DND-41 (cell line): ENCODE data around the gene CPED1.

Source experiments
- ATAC-seq: fragments of 200-7000 bp; cut with Tn5 transposase; 3 replicates; pipeline ENCODE4 v1.9.1; 2021; ENCODE audit warnings: low read depth; ENCODE audit not compliant: insufficient read depth
- DNase-seq: peaks from one replicate; pipeline ENCODE4 v3.0.0-alpha.2; 2020
- H2AFZ ChIP-seq: 2 replicates; pipeline ENCODE4 v1.6.0; 2012; ENCODE audit warnings: low read depth, low read length
- H3K27ac ChIP-seq: 2 replicates; pipeline ENCODE4 v1.5.1; 2012; ENCODE audit warnings: low read length, inconsistent platforms
- H3K27me3 ChIP-seq: fragments of 200-600 bp; sonication (generic); 2 replicates; pipeline ENCODE4 v1.6.0; 2012; ENCODE audit warnings: low read length, mild to moderate bottlenecking, inconsistent platforms; ENCODE audit not compliant: insufficient read depth, poor library complexity
- H3K36me3 ChIP-seq: 2 replicates; pipeline ENCODE4 v1.5.1; 2012; ENCODE audit warnings: low read length, inconsistent platforms; ENCODE audit not compliant: insufficient read depth
- H3K4me1 ChIP-seq: 2 replicates; pipeline ENCODE4 v1.5.1; 2012; ENCODE audit warnings: mild to moderate bottlenecking, low read length; ENCODE audit not compliant: insufficient read depth
- H3K4me2 ChIP-seq: 2 replicates; pipeline ENCODE4 v1.6.0; 2012; ENCODE audit warnings: mild to moderate bottlenecking, moderate library complexity, low read length, inconsistent platforms; ENCODE audit not compliant: insufficient read depth
- H3K4me3 ChIP-seq, 2 experiments: fragments of 200-600 bp in 1 of 2; shearing (Covaris generic) in 1 of 2; 2 replicates each; pipeline ENCODE4 v1.5.1; 2012 to 2016; ENCODE audit warnings: inconsistent platforms in 2 of 2, low read length in 2 of 2, mild to moderate bottlenecking in 2 of 2, low read depth in 1 of 2, moderate library complexity in 1 of 2
- H3K79me2 ChIP-seq: 2 replicates; pipeline ENCODE4 v1.6.0; 2012; ENCODE audit warnings: low read length, inconsistent platforms; ENCODE audit not compliant: insufficient read depth
- H3K9ac ChIP-seq: 2 replicates; pipeline ENCODE4 v1.6.0; 2012; ENCODE audit warnings: low read depth, mild to moderate bottlenecking, inconsistent platforms, low read length, moderate library complexity
- H3K9me3 ChIP-seq: 2 replicates; pipeline ENCODE4 v1.5.1; 2012; ENCODE audit warnings: low read length, moderate library complexity, mild to moderate bottlenecking, inconsistent platforms; ENCODE audit not compliant: insufficient read depth, severe bottlenecking
- H4K20me1 ChIP-seq: 2 replicates; pipeline ENCODE4 v1.6.0; 2012; ENCODE audit warnings: low read length; ENCODE audit not compliant: insufficient read depth
- CTCF ChIP-seq: IDR thresholded peaks from 2 replicates; pipeline ENCODE4 v1.5.1; 2012; ENCODE audit warnings: borderline replicate concordance, low read length, moderate library complexity, mild to moderate bottlenecking; ENCODE audit not compliant: poor library complexity, severe bottlenecking; ENCODE audit errors: extremely low read depth
- EZH2 ChIP-seq: IDR thresholded peaks from 3 replicates; pipeline ENCODE4 v1.6.1; 2012; ENCODE audit warnings: borderline replicate concordance, low read depth, mild to moderate bottlenecking, moderate library complexity, low read length, inconsistent platforms; ENCODE audit not compliant: severe bottlenecking

The CPED1 gene

GRCh38 chr7:121049897-121050296 lies 61.4 kb downstream of the CPED1 start:
- Histone ChIP-seq H3K27ac (no peak overlapping the region), H2AFZ (no peak overlapping the region), H3K79me2 (no peaks in the 10 kb centered on the region), H3K4me3 (no peak overlapping the region), H3K36me3 (no peaks in the 10 kb centered on the region), H3K27me3 (peaks cover 3% of the 10 kb centered on the region), H3K4me2 (no peak overlapping the region), H3K4me1 (no peaks in the 10 kb centered on the region; the same call in 1 of the 2 replicates), H3K9me3 (no peaks in the 10 kb centered on the region), H3K9ac (no peak overlapping the region), H4K20me1 (no peaks in the 10 kb centered on the region)
- ATAC-seq (no peak), DNase-seq (no peak)
- no peak for TF ChIP-seq CTCF
- no peak for TF ChIP-seq EZH2

GRCh38 chr7:121053219-121053618 lies 64.7 kb downstream of the CPED1 start:
- Histone ChIP-seq H3K4me3 (no peak overlapping the region), H3K9ac (no peak overlapping the region), H3K27me3 (no peaks in the 10 kb centered on the region), H3K27ac (no peak overlapping the region), H4K20me1 (no peaks in the 10 kb centered on the region), H3K9me3 (no peaks in the 10 kb centered on the region), H3K36me3 (no peaks in the 10 kb centered on the region), H2AFZ (no peak overlapping the region), H3K79me2 (no peaks in the 10 kb centered on the region), H3K4me1 (no peaks in the 10 kb centered on the region), H3K4me2 (no peak overlapping the region)
- TF ChIP-seq CTCF (no peak), EZH2 (no peak)
- ATAC-seq: no peak
- no peak for DNase-seq

- no peak overlapping the region for H2AFZ ChIP-seq
- no peak for TF ChIP-seq CTCF
- no peak for TF ChIP-seq EZH2
- H4K20me1 ChIP-seq: no peaks in the 10 kb centered on the region
- no peak for DNase-seq
- no peak for ATAC-seq
- H3K4me1 ChIP-seq: no peaks in the 10 kb centered on the region
- no peaks in the 10 kb centered on the region for H3K9me3 ChIP-seq
- H3K4me3 ChIP-seq: no peak overlapping the region
- H3K79me2 ChIP-seq: no peaks in the 10 kb centered on the region
- no peak overlapping the region for H3K9ac ChIP-seq
- no peaks in the 10 kb centered on the region for H3K36me3 ChIP-seq
- no peak overlapping the region for H3K4me2 ChIP-seq
- H3K27ac ChIP-seq: no peak overlapping the region
- H3K27me3 ChIP-seq: no peaks in the 10 kb centered on the region
Measured at GRCh38 chr7:121054925-121055324, 66.4 kb downstream of the CPED1 start.

GRCh38 chr7:121057878-121058277 lies 69.4 kb downstream of the CPED1 start:
- Histone ChIP-seq H3K9ac (no peak overlapping the region), H2AFZ (no peak overlapping the region), H3K4me3 (no peak overlapping the region), H3K4me1 (no peaks in the 10 kb centered on the region), H3K36me3 (no peaks in the 10 kb centered on the region), H3K4me2 (no peak overlapping the region), H3K27ac (no peak overlapping the region), H3K27me3 (no peaks in the 10 kb centered on the region), H4K20me1 (no peaks in the 10 kb centered on the region), H3K9me3 (no peaks in the 10 kb centered on the region), H3K79me2 (no peaks in the 10 kb centered on the region)
- no peak for ATAC-seq
- no peak for TF ChIP-seq CTCF
- TF ChIP-seq EZH2: no peak
- DNase-seq: no peak
